SK-N-SH (cell line): ENCODE results near the gene ARMH3. TPM values are rescaled to one million over a fixed set of nuclear protein-coding genes. Genes with fewer than 3 reads are reported as not detected.

Source experiments
- CTCF ChIA-PET: fragments of 300-600, 350-600 bp; formaldehyde crosslinking; extraction: SDS; loops from one replicate; lab custom pipeline; 2021; lab: Yijun Ruan, JAX
- POLR2A ChIA-PET: fragments of 350-600 bp; sonication (Branson Sonifier 250); formaldehyde crosslinking; extraction: SDS; loops from one replicate; lab custom pipeline; 2020; ENCODE audit warnings: antibody characterized with exemption, inconsistent platforms; lab: Yijun Ruan, JAX
- DNase-seq: peaks from one replicate; pipeline ENCODE4 v3.0.0; 2012
- H2AFZ ChIP-seq: fragments of 200-600 bp; sonication (generic); 2 replicates; pipeline ENCODE4 v1.8.1; 2016; ENCODE audit warnings: antibody characterized with exemption, mild to moderate bottlenecking, low read depth
- H3F3A ChIP-seq: fragments of 200-600 bp; sonication (generic); replicated peaks from 2 replicates; pipeline ENCODE3; 2016; ENCODE audit warnings: antibody characterized with exemption, mild to moderate bottlenecking; ENCODE audit not compliant: insufficient read depth
- H3K27ac ChIP-seq, 2 experiments: fragments of 200-500 bp in 1 of 2; fragments of 200-600 bp in 1 of 2; sonication (Bioruptor generic) in 1 of 2; sonication (generic), shearing (Covaris generic) in 1 of 2; 2 replicates each; pipeline versions ENCODE4 v1.5.1 to v1.6.1; 2014 to 2016; ENCODE audit warnings: low read depth in 2 of 2, inconsistent platforms in 1 of 2, low read length in 1 of 2, mild to moderate bottlenecking in 1 of 2, mixed read lengths in 1 of 2
- H3K27me3 ChIP-seq: fragments of 200-600 bp; sonication (generic), shearing (Covaris generic); 2 replicates; pipeline ENCODE4 v1.6.1; 2016; ENCODE audit warnings: mixed run types; ENCODE audit not compliant: insufficient read depth
- H3K36me3 ChIP-seq, 2 experiments: fragments of 200-500 bp in 1 of 2; fragments of 200-600 bp in 1 of 2; sonication (Bioruptor generic) in 1 of 2; sonication (generic) in 1 of 2; replicated peaks in 1 of 2; 2 replicates each; pipeline versions ENCODE3 to v1.5.1; 2014 to 2016; ENCODE audit warnings: low read length in 1 of 2, mild to moderate bottlenecking in 1 of 2; ENCODE audit not compliant: insufficient read depth in 2 of 2, control insufficient read depth in 1 of 2
- H3K4me1 ChIP-seq, 2 experiments: fragments of 200-500 bp in 1 of 2; fragments of 200-600 bp in 1 of 2; sonication (Bioruptor generic) in 1 of 2; sonication (generic), shearing (Covaris generic) in 1 of 2; 2 replicates each; pipeline versions ENCODE4 v1.5.1 to v1.6.1; 2014 to 2016; ENCODE audit warnings: low read depth in 1 of 2, low read length in 1 of 2, mixed run types in 1 of 2; ENCODE audit not compliant: insufficient read depth in 2 of 2, control insufficient read depth in 1 of 2
- H3K4me2 ChIP-seq: fragments of 200-600 bp; sonication (generic), shearing (Covaris generic); 2 replicates; pipeline ENCODE4 v1.6.1; 2017; ENCODE audit warnings: mixed run types
- H3K4me3 ChIP-seq, 2 experiments: fragments of 200-500 bp in 1 of 2; fragments of 200-600 bp in 1 of 2; sonication (Bioruptor generic) in 1 of 2; sonication (generic), shearing (Covaris generic) in 1 of 2; 2 replicates each; pipeline versions ENCODE4 v1.5.1 to v1.8.1; 2014 to 2016; ENCODE audit warnings: low read depth in 2 of 2, inconsistent platforms in 1 of 2, low read length in 1 of 2, mild to moderate bottlenecking in 1 of 2, mixed read lengths in 1 of 2, moderate library complexity in 1 of 2
- H3K79me2 ChIP-seq: fragments of 200-600 bp; sonication (generic); 2 replicates; pipeline ENCODE4 v1.8.1; 2017; ENCODE audit warnings: mild to moderate bottlenecking; ENCODE audit not compliant: insufficient read depth
- H3K9ac ChIP-seq: fragments of 200-600 bp; sonication (generic); 2 replicates; pipeline ENCODE4 v1.6.1; 2017; ENCODE audit warnings: mixed run types
- H3K9me2 ChIP-seq: fragments of 200-600 bp; sonication (generic); 2 replicates; pipeline ENCODE4 v1.6.1; 2017; ENCODE audit warnings: mixed run types
- H3K9me3 ChIP-seq: fragments of 200-600 bp; sonication (generic); 2 replicates; pipeline ENCODE4 v1.6.1; 2017; ENCODE audit warnings: mixed run types, mild to moderate bottlenecking, moderate library complexity
- H4K20me1 ChIP-seq: fragments of 200-600 bp; sonication (generic); 2 replicates; pipeline ENCODE4 v1.6.1; 2017; ENCODE audit warnings: mild to moderate bottlenecking, mixed run types; ENCODE audit not compliant: insufficient read depth
- CHD2 ChIP-seq: fragments of 150-350 bp; IDR thresholded peaks from 2 replicates; pipeline ENCODE4 v1.6.1; 2018; ENCODE audit warnings: low read length; ENCODE audit not compliant: partially characterized antibody
- FOSL2 ChIP-seq: IDR thresholded peaks from 2 replicates; pipeline ENCODE4 v1.4.0; 2012; ENCODE audit warnings: low read depth, mild to moderate bottlenecking, moderate library complexity, borderline replicate concordance
- MXI1 ChIP-seq: IDR thresholded peaks from 2 replicates; pipeline ENCODE4 v1.6.1; 2012; ENCODE audit warnings: mild to moderate bottlenecking, low read depth, low read length, improper control_type of control experiment
- NFIC ChIP-seq: IDR thresholded peaks from 2 replicates; pipeline ENCODE4 v1.4.0; 2012; ENCODE audit warnings: borderline replicate concordance
- NRF1 ChIP-seq: IDR thresholded peaks from 2 replicates; pipeline ENCODE4 v1.6.1; 2012; ENCODE audit warnings: low read depth, mild to moderate bottlenecking, low read length
- POLR2AphosphoS5 ChIP-seq: IDR thresholded peaks from 2 replicates; pipeline ENCODE4 v1.6.1; 2012; ENCODE audit warnings: low read depth, low read length
- RXRA ChIP-seq: IDR thresholded peaks from 2 replicates; pipeline ENCODE4 v1.4.0; 2012; ENCODE audit warnings: low read depth, mild to moderate bottlenecking, borderline replicate concordance
- SIN3A ChIP-seq: IDR thresholded peaks from 2 replicates; pipeline ENCODE4 v1.6.1; 2012; ENCODE audit warnings: low read depth, mild to moderate bottlenecking, low read length, moderate library complexity, borderline replicate concordance
- YY1 ChIP-seq: IDR thresholded peaks from 2 replicates; pipeline ENCODE4 v1.4.0; 2012; ENCODE audit warnings: low read depth, mild to moderate bottlenecking
- WGBS: methylation state at CpG from one replicate; pipeline ENCODE4 v1.1.6; 2017; ENCODE audit warnings: low lambda C conversion rate; 5-methylcytosine and 5-hydroxymethylcytosine counted together
- polyA plus RNA-seq, 3 experiments: library from polyadenylated mRNA; depleted of rRNA; stranded (reverse); fragments of >200 nt; gene quantifications; 2 replicates each; pipeline ENCODE4 v1.2.3, GENCODE V29; 2012
- TF ChIP-seq, protein P1 (sequence below): IDR thresholded peaks from 2 replicates; pipeline ENCODE4 v1.4.0; 2012; ENCODE audit warnings: low read depth, borderline replicate concordance
- TF ChIP-seq, protein P2 (sequence below): IDR thresholded peaks from 2 replicates; pipeline ENCODE4 v1.6.1; 2012; ENCODE audit warnings: mild to moderate bottlenecking, low read depth, low read length, moderate library complexity
- TF ChIP-seq, protein P3 (sequence below): IDR thresholded peaks from 2 replicates; pipeline ENCODE4 v1.4.0; 2012; ENCODE audit warnings: low read depth
- TF ChIP-seq, protein P4 (sequence below): IDR thresholded peaks from 2 replicates; pipeline ENCODE4 v1.4.0; 2012; ENCODE audit warnings: low read depth, borderline replicate concordance

ARMH3 gene
- polyA plus RNA-seq, 1 of the 3 experiments (the other 2 are of a cell fraction), result 12.1 TPM

DNA sequence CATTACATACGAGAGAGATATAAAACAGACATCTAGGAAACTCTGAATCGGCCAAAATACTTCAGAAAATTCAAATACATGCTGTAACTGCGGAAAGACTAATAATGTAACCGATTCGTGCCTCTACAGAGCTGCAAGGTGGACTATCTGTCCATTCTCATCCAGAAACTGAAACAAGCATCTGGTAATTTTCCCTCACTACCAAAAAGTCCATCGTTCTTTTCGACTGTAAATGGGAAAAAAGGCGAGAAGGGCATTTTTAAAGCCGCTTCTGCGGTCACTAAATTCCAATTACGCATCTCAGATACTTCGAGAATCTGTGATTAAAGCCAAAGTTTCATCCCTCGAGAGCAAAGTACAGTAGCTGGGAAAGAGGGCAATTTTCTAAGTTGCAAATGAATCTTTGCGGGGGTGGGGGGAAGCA lies 239.0 kb downstream of the ARMH3 start (continued):
- TF ChIP-seq, protein P1, sequence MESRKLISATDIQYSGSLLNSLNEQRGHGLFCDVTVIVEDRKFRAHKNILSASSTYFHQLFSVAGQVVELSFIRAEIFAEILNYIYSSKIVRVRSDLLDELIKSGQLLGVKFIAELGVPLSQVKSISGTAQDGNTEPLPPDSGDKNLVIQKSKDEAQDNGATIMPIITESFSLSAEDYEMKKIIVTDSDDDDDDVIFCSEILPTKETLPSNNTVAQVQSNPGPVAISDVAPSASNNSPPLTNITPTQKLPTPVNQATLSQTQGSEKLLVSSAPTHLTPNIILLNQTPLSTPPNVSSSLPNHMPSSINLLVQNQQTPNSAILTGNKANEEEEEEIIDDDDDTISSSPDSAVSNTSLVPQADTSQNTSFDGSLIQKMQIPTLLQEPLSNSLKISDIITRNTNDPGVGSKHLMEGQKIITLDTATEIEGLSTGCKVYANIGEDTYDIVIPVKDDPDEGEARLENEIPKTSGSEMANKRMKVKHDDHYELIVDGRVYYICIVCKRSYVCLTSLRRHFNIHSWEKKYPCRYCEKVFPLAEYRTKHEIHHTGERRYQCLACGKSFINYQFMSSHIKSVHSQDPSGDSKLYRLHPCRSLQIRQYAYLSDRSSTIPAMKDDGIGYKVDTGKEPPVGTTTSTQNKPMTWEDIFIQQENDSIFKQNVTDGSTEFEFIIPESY, result no peak
- no peak for TF ChIP-seq SIN3A
- TF ChIP-seq, all 33 proteins: peak for 0

DNA sequence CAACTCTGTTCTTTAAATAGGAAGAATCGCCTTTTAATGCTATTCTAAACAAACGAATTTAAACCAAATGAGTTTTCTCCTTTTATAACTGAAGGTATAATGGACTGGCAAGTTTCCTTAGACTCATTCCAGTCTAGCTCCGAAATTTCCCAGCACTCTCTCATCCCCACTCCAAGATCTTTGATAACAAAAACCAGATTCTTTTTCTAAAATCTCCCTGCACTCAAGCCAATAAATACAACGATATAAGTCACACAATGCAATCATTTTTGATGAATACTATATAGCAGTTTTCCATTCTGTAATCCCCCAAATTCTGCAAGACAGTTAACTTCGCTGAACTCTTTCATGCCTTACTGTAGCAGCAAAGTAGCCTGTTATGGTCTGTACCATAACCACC lies 239.6 kb downstream of the ARMH3 start:
- Histone ChIP-seq H3K9me3 (no peaks in the 10 kb centered on the region), H2AFZ (no peak overlapping the region), H4K20me1 (peaks cover 66% of the 10 kb centered on the region), H3K27ac (peak overlapping the region; percentile 7 to 81; a peak in 3 of 4 replicates), H3K4me1 (peaks cover 6 to 23% of the 10 kb centered on the region in 2 experiments; a peak in 3 of 4 replicates), H3K27me3 (no peaks in the 10 kb centered on the region), H3K4me3 (peak overlapping the region; percentile 88 to 96), H3K9me2 (no peaks in the 10 kb centered on the region), H3K79me2 (peaks cover 69% of the 10 kb centered on the region), H3K4me2 (peak overlapping the region; percentile 92), H3K36me3 (peaks cover 20 to 34% of the 10 kb centered on the region in 2 experiments), H3K9ac (peak overlapping the region; percentile 94), H3F3A (peaks cover 9% of the 10 kb centered on the region)
- WGBS, result 1% methylated on average over 5 of the region's 5 CpGs
- TF ChIP-seq, protein P2, sequence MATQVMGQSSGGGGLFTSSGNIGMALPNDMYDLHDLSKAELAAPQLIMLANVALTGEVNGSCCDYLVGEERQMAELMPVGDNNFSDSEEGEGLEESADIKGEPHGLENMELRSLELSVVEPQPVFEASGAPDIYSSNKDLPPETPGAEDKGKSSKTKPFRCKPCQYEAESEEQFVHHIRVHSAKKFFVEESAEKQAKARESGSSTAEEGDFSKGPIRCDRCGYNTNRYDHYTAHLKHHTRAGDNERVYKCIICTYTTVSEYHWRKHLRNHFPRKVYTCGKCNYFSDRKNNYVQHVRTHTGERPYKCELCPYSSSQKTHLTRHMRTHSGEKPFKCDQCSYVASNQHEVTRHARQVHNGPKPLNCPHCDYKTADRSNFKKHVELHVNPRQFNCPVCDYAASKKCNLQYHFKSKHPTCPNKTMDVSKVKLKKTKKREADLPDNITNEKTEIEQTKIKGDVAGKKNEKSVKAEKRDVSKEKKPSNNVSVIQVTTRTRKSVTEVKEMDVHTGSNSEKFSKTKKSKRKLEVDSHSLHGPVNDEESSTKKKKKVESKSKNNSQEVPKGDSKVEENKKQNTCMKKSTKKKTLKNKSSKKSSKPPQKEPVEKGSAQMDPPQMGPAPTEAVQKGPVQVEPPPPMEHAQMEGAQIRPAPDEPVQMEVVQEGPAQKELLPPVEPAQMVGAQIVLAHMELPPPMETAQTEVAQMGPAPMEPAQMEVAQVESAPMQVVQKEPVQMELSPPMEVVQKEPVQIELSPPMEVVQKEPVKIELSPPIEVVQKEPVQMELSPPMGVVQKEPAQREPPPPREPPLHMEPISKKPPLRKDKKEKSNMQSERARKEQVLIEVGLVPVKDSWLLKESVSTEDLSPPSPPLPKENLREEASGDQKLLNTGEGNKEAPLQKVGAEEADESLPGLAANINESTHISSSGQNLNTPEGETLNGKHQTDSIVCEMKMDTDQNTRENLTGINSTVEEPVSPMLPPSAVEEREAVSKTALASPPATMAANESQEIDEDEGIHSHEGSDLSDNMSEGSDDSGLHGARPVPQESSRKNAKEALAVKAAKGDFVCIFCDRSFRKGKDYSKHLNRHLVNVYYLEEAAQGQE, result no peak
- TF ChIP-seq MXI1, result no peak
- no peak for DNase-seq
- ChIA-PET CTCF (interaction anchor here (1.0 to 3.5 kb wide), 6 partner anchors 20 to 602 kb away, joined by 4 to 14 read pairs (median 8); no protein-coding TSS in a partner anchor), POLR2A (interaction anchor here (0.6 kb wide), 1 partner anchor 773 kb away, joined by 3 read pairs; no protein-coding TSS in a partner anchor)

DNA sequence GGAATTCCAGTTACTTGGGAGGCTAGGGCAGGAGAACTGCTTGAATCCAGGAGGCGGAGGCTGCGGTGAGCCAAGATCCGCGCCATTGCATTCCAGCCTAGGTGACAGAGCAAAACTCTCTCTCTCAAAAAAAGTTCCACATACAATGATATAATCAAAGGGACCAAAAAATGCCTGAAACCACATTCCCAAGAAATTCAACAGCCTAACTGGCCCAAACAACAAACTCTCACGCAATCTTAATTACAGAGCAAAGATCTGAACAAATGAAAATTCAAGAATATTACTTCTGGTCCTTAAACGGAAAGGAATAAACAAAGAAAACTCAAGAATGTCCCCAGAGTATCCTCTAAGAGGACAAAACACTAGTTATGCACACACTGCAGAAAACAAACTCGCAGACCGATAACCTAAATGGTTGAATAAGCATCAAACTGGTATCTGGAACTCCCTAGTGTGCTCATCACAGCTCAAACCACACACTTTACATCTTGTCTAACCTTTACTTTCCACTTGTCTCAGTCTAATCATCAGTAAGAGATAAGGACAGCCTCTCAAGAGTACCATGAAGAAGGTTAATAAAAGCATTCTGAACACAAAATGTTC lies 241.4 kb downstream of the ARMH3 start:
- ChIA-PET CTCF (interaction anchor here (0.9 to 3.8 kb wide), 6 partner anchors 21 to 212 kb away, joined by 3 to 14 read pairs (median 8); no protein-coding TSS in a partner anchor), POLR2A (no interaction called here)
- Histone ChIP-seq H2AFZ (no peak overlapping the region), H3K4me3 (peak overlapping the region; percentile 88 to 96), H3K27me3 (no peaks in the 10 kb centered on the region), H4K20me1 (peaks cover 84% of the 10 kb centered on the region), H3K4me2 (peak overlapping the region; percentile 92), H3K9ac (peak overlapping the region; percentile 94; the same call in 1 of the 2 replicates), H3K79me2 (peaks cover 87% of the 10 kb centered on the region), H3K36me3 (peaks cover 31 to 51% of the 10 kb centered on the region in 2 experiments), H3K9me3 (no peaks in the 10 kb centered on the region), H3K27ac (peak overlapping the region in 1 of 2 experiments; percentile 31; a peak in 1 of 4 replicates), H3K9me2 (no peaks in the 10 kb centered on the region), H3K4me1 (peaks cover 6 to 21% of the 10 kb centered on the region in 2 experiments; a peak in 3 of 4 replicates), H3F3A (peaks cover 9% of the 10 kb centered on the region)
- DNase-seq, result no peak
- no peak for TF ChIP-seq NFIC
- no peak for TF ChIP-seq POLR2AphosphoS5
- no peak for TF ChIP-seq RXRA
- no peak for TF ChIP-seq FOSL2
- no peak for TF ChIP-seq NRF1
- TF ChIP-seq CHD2, result no peak
- TF ChIP-seq, protein P3, sequence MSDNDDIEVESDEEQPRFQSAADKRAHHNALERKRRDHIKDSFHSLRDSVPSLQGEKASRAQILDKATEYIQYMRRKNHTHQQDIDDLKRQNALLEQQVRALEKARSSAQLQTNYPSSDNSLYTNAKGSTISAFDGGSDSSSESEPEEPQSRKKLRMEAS, result no peak
- TF ChIP-seq, protein P4, sequence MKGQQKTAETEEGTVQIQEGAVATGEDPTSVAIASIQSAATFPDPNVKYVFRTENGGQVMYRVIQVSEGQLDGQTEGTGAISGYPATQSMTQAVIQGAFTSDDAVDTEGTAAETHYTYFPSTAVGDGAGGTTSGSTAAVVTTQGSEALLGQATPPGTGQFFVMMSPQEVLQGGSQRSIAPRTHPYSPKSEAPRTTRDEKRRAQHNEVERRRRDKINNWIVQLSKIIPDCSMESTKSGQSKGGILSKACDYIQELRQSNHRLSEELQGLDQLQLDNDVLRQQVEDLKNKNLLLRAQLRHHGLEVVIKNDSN, result no peak
- no peak for TF ChIP-seq YY1
- 93% methylated on average over 8 of the region's 8 CpGs for whole genome bisulfite sequencing
